ENCODE data around the gene HDGFL3.

DNA sequence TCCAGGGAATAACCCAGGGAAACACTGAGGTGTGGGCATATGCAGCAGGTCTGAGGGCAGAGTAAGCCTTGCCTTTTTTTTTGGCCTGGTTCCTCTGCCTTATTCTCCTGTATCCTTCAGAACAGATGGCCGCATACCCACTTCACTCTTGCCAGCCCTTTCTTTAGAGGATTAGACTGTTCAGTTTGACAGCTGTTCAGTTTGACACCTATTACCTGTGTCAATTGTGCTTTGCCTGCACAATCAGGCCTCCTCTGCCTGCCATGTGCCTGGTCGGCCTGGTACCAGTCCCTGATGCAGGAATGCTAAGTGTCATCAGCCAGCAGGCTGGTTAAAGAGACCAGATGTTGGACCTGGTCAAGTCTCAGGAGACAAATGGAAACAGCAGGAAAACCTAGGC, 77.8 kb downstream of the HDGFL3 start:
- TF ChIP-seq, protein P1, sequence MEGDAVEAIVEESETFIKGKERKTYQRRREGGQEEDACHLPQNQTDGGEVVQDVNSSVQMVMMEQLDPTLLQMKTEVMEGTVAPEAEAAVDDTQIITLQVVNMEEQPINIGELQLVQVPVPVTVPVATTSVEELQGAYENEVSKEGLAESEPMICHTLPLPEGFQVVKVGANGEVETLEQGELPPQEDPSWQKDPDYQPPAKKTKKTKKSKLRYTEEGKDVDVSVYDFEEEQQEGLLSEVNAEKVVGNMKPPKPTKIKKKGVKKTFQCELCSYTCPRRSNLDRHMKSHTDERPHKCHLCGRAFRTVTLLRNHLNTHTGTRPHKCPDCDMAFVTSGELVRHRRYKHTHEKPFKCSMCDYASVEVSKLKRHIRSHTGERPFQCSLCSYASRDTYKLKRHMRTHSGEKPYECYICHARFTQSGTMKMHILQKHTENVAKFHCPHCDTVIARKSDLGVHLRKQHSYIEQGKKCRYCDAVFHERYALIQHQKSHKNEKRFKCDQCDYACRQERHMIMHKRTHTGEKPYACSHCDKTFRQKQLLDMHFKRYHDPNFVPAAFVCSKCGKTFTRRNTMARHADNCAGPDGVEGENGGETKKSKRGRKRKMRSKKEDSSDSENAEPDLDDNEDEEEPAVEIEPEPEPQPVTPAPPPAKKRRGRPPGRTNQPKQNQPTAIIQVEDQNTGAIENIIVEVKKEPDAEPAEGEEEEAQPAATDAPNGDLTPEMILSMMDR (IDR thresholded peaks at IDR 0.05), result no peak
- no peak for TF ChIP-seq EZH2 (IDR thresholded peaks at IDR 0.05; ENCODE audit: borderline replicate concordance, insufficient read depth, low read depth, low read length, poor library complexity, severe bottlenecking)
